Transverse colon (tissue), 4 donors: ENCODE measurements around the gene HMHB1.

Source experiments
- EP300 ChIP-seq: sonication (generic); formaldehyde crosslinking; IDR thresholded peaks from one replicate; pipeline ENCODE4 v1.6.1; 2017; ENCODE audit warnings: antibody characterized with exemption, low read depth
- POLR2A ChIP-seq: fragments of 450-650 bp; IDR thresholded peaks from one replicate; pipeline ENCODE4 v1.6.1; 2016; ENCODE audit warnings: antibody characterized with exemption, mild to moderate bottlenecking, moderate library complexity
- POLR2AphosphoS5 ChIP-seq, 3 donors: sonication (generic); formaldehyde crosslinking; IDR thresholded peaks; one replicate each; pipeline ENCODE4 v1.6.1; 2016; ENCODE audit warnings: antibody characterized with exemption in 3 of 3
- TF ChIP-seq, protein P1 (sequence below), 5 experiments: fragments of 200-600 bp in 3 of 5; fragments of 450-650 bp in 2 of 5; sonication (generic) in 3 of 5; IDR thresholded peaks; 1 replicate in 2 of 5; 2 replicates in 3 of 5; pipeline ENCODE4 v1.5.1; 2016 to 2017; ENCODE audit warnings: antibody characterized with exemption in 5 of 5, inconsistent platforms in 3 of 5, mild to moderate bottlenecking in 2 of 5, moderate library complexity in 1 of 5

DNA sequence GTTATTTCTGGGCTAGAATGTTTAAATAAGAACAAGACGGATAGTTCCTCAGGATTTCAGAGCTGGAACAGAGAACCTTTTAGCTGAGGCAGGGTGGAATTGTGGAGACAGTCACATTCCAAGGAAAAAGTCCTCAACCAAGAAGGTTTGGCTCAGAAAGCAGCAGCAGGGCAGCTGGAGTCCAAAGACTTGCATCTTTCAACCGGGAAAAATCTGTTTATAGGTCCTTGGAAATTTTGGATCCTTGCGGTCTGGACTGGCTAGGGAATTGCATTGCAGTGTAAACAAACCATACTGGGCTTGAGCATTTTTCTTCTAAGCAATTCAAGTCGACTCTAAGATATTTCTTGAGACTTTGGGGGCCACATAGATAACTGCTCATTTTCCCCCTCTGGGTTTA lies 40.8 kb upstream of the HMHB1 start:
- TF ChIP-seq POLR2A = no peak
- TF ChIP-seq, protein P1, sequence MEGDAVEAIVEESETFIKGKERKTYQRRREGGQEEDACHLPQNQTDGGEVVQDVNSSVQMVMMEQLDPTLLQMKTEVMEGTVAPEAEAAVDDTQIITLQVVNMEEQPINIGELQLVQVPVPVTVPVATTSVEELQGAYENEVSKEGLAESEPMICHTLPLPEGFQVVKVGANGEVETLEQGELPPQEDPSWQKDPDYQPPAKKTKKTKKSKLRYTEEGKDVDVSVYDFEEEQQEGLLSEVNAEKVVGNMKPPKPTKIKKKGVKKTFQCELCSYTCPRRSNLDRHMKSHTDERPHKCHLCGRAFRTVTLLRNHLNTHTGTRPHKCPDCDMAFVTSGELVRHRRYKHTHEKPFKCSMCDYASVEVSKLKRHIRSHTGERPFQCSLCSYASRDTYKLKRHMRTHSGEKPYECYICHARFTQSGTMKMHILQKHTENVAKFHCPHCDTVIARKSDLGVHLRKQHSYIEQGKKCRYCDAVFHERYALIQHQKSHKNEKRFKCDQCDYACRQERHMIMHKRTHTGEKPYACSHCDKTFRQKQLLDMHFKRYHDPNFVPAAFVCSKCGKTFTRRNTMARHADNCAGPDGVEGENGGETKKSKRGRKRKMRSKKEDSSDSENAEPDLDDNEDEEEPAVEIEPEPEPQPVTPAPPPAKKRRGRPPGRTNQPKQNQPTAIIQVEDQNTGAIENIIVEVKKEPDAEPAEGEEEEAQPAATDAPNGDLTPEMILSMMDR (IDR thresholded peaks at IDR 0.05) = no peak
- TF ChIP-seq EP300 = no peak
- no peak for TF ChIP-seq POLR2AphosphoS5 (IDR thresholded peaks at IDR 0.05)
